Psoas muscle (tissue), 8 donors: Measurements from ENCODE around the gene LPP. TPM values are rescaled to one million over a fixed set of nuclear protein-coding genes. Genes with fewer than 3 reads are reported as not detected.

Experiments used
- ATAC-seq, 4 donors: fragments of 200-7000 bp; cut with Tn5 transposase; one replicate each; pipeline ENCODE4 v1.9.1; 2020; ENCODE audit warnings: moderate library complexity in 3 of 4, mild to moderate bottlenecking in 2 of 4
- DNase-seq, 2 donors: peaks; one replicate each; pipeline ENCODE4 v3.0.0-alpha.2; 2020
- H3K27ac ChIP-seq: fragments of 200-600 bp; one replicate; pipeline ENCODE4 v1.8.0; 2022
- H3K27me3 ChIP-seq, 3 donors: fragments of 200-600 bp in 1 of 3; one replicate each; pipeline versions ENCODE4 v1.6.1 to v1.8.0; 2013 to 2022; ENCODE audit warnings: low read length in 2 of 3, mild to moderate bottlenecking in 2 of 3, moderate library complexity in 1 of 3; ENCODE audit not compliant: insufficient read depth in 3 of 3
- H3K36me3 ChIP-seq, 2 donors: fragments of 200-600 bp in 1 of 2; one replicate each; pipeline versions ENCODE4 v1.6.1 to v1.8.0; 2013 to 2022; ENCODE audit warnings: low read depth in 1 of 2, mild to moderate bottlenecking in 1 of 2, moderate library complexity in 1 of 2; ENCODE audit not compliant: insufficient read depth in 1 of 2
- H3K4me1 ChIP-seq: fragments of 200-600 bp; one replicate; pipeline ENCODE4 v1.8.0; 2022
- H3K4me3 ChIP-seq: fragments of 200-600 bp; one replicate; pipeline ENCODE4 v1.8.0; 2022; ENCODE audit warnings: mild to moderate bottlenecking
- H3K9me3 ChIP-seq: fragments of 200-600 bp; one replicate; pipeline ENCODE4 v1.8.0; 2022
- WGBS, 3 donors: extraction: QIAGEN DNeasy Blood & Tissue Kit; methylation state at CpG; one replicate each; pipeline versions ENCODE4 v1.1.6 to v1.1.7; 2013; 5-methylcytosine and 5-hydroxymethylcytosine counted together
- intact Hi-C, 2 donors: fragments of 100-400 bp; cut with DNase I; formaldehyde crosslinking; loops; one replicate each; pipeline versions ENCODE4 v1.11.0 to v1.14.2; 2022
- polyA plus RNA-seq, 3 donors: library from polyadenylated mRNA; stranded (reverse); fragments of 200-250 nt; gene quantifications; one replicate each; pipeline ENCODE4 v1.2.3, GENCODE V29; 2013
- total RNA-seq, 4 donors: library from RNA; stranded (reverse); fragmentation: NEBNext Ultra II Directional in 2 of 4; extraction: Animal tissue kit (Norgen Biotek cat#: 25700) in 2 of 4; gene quantifications; one replicate each; pipeline versions ENCODE4 v1.2.1 to v1.2.4, GENCODE V29; 2021 to 2023
- TF ChIP-seq, protein P1 (sequence below): fragments of 200-600 bp; IDR thresholded peaks from one replicate; pipeline ENCODE4 v1.8.0; 2022; ENCODE audit warnings: antibody characterized with exemption
- donor health status: healthy with polysubstance abuse.
- donor health status: DM: no; HTN: no; CAD: no; lungs with moderate emphysema.
- donor health status: Bipolar disorder and iron deficiency.
- donor health status: healthy.
- donor health status: DM: yes; HTN: yes; CAD: no.
- donor health status: DM: no; HTN: no; CAD: no.
- donor health status: DM: no; HTN: no; CAD: no.
- donor health status: DM: yes; HTN: yes; CAD: no.

The LPP gene
- total and polyA plus RNA-seq, 7 donors = 2.6 to 80.3 (median 42.8) TPM

DNA sequence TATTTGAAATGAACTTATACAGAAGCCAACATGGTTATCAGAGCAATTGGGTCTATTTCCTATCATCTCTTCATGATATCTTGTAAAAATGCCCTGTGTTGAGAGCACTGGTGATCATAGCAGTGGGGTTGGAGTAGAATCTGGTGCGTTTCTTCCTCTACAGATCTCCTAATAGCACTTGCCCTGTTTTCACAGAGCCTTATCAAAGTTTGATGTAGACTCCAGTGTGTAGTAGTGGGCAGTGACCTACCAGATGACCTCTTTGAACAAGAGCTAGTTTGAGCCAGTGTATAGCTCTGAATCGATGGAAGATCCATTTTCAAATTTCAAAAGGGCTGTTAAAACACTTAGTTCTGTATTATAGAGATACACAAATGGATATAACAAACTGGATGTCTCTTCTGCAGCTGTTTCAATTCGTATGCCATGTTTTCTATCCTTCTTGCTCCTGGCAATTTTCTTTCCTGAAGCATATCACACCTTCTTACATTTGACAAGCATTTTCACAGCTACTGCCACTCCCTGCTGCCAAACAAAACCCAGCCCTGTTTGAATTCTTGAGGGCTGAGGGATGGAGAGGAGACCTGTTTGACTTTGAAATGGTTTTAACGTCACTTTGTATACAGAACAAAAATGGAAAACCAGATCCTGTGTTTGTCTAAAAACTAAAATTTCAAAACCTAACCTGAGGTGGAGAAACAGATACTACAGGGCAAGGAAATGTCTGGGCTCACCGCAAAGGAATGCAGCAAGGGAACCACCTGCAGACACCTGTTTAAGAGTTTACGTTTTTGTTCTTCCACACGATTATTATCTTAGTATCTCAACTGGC is 663.4 kb downstream of the LPP start:
- H3K9me3 ChIP-seq = no peaks in the 10 kb centered on the region
- ATAC-seq (no peak), DNase-seq (no peak)
- intact Hi-C loops = no loop called here
- H3K4me3 ChIP-seq = no peak overlapping the region
- peaks cover 14% of the 10 kb centered on the region for H3K4me1 ChIP-seq
- no peaks in the 10 kb centered on the region for H3K27me3 ChIP-seq
- H3K36me3 ChIP-seq = no peaks in the 10 kb centered on the region
- no peak overlapping the region for H3K27ac ChIP-seq
- TF ChIP-seq, protein P1, sequence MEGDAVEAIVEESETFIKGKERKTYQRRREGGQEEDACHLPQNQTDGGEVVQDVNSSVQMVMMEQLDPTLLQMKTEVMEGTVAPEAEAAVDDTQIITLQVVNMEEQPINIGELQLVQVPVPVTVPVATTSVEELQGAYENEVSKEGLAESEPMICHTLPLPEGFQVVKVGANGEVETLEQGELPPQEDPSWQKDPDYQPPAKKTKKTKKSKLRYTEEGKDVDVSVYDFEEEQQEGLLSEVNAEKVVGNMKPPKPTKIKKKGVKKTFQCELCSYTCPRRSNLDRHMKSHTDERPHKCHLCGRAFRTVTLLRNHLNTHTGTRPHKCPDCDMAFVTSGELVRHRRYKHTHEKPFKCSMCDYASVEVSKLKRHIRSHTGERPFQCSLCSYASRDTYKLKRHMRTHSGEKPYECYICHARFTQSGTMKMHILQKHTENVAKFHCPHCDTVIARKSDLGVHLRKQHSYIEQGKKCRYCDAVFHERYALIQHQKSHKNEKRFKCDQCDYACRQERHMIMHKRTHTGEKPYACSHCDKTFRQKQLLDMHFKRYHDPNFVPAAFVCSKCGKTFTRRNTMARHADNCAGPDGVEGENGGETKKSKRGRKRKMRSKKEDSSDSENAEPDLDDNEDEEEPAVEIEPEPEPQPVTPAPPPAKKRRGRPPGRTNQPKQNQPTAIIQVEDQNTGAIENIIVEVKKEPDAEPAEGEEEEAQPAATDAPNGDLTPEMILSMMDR = no peak
- WGBS, 3 donors = 70 to 83% (median 71%) methylated on average over 7 of the region's 7 CpGs

DNA sequence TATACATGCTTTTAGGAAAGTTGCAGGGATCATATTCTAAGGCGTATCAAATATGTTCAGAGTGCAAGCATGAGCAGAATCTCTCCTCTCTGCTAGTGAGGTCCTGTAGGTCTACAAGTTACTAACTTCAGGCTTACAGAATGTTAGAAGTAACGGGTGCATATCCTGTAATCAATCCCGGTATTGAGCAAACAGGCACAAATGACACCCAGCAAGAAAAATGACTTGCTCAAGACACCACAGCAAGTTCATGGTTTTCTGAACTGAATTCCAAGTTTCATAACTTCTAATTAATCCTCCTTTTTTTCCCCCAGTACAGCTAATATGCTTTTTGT is 663.9 kb downstream of the LPP start:
- TF ChIP-seq, protein P1 = no peak
- 65 to 80% (median 70%) methylated on average over 3 of the region's 3 CpGs for WGBS, 3 donors
- H3K27me3 ChIP-seq = no peaks in the 10 kb centered on the region
- H3K9me3 ChIP-seq = no peaks in the 10 kb centered on the region
- peaks cover 14% of the 10 kb centered on the region for H3K4me1 ChIP-seq
- peak in 1 of 4 donors; percentile 50 for ATAC-seq
- intact Hi-C loops = no loop called here
- H3K4me3 ChIP-seq = no peak overlapping the region
- H3K27ac ChIP-seq = no peak overlapping the region
- H3K36me3 ChIP-seq = no peaks in the 10 kb centered on the region
- DNase-seq = no peak

- Histone ChIP-seq H3K27ac (no peak overlapping the region), H3K9me3 (no peaks in the 10 kb centered on the region), H3K27me3 (no peaks in the 10 kb centered on the region), H3K4me3 (no peak overlapping the region), H3K36me3 (no peaks in the 10 kb centered on the region), H3K4me1 (peaks cover 14% of the 10 kb centered on the region)
- TF ChIP-seq, protein P1 = no peak
- WGBS, 3 donors = 88 to 95% (median 94%) methylated on average over 2 of the region's 2 CpGs
- ATAC-seq (no peak), DNase-seq (no peak)
- intact Hi-C loops = no loop called here
Measured at GRCh38 chr3:188818282-188818681, 664.3 kb downstream of the LPP start.

- 90 to 100% (median 96%) methylated on average over 1 of the region's 1 CpG for WGBS, 3 donors
- Histone ChIP-seq H3K36me3 (no peaks in the 10 kb centered on the region), H3K27ac (no peak overlapping the region), H3K4me3 (no peak overlapping the region), H3K27me3 (no peaks in the 10 kb centered on the region), H3K9me3 (no peaks in the 10 kb centered on the region), H3K4me1 (peaks cover 14% of the 10 kb centered on the region)
- intact Hi-C loops = no loop called here
- DNase-seq = no peak
- TF ChIP-seq, protein P1 = no peak
- peak in 2 of 4 donors; percentile 36 to 54 for ATAC-seq
Measured at GRCh38 chr3:188819939-188820338, 666.0 kb downstream of the LPP start.

DNA sequence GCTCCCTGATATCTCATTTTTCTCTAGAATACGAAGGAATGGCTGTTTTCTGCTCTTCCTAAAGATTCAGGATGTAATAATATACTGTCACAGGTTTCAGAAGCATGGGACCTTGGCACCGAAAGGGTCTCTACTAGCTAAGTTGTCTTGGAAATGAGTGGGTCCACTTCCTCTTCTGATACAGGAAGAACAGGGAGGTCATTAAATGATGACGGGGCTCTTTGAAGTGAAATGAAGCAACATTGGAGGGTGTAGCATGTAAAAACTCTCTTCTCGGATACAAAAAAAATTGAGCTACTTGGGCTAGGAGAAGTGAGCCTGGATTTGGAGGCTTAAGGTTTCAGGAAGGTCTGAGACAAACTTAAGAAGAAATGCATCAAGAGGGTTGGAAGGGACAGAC is 668.0 kb downstream of the LPP start:
- Histone ChIP-seq H3K36me3 (no peaks in the 10 kb centered on the region), H3K27ac (no peak overlapping the region), H3K4me3 (no peak overlapping the region), H3K9me3 (no peaks in the 10 kb centered on the region), H3K4me1 (peaks cover 19% of the 10 kb centered on the region), H3K27me3 (no peaks in the 10 kb centered on the region)
- TF ChIP-seq, protein P1 = no peak
- DNase-seq (no peak), ATAC-seq (no peak)
- WGBS, 3 donors = 87 to 90% (median 89%) methylated on average over 4 of the region's 4 CpGs
- intact Hi-C loops = no loop called here
